Neural crest cell (in vitro differentiated cells): ENCODE results near the gene SERTAD4. TPM values are rescaled to one million over a fixed set of nuclear protein-coding genes. Genes with fewer than 3 reads are reported as not detected.
"Not testable (repeated sequence)": the region's sequence is repeated elsewhere in the genome, so short reads cannot be mapped to it uniquely, and the experiment has no call there.

ENCODE experiments used
- DNase-seq: peaks from one replicate; pipeline ENCODE4 v3.0.0; 2021; ENCODE audit warnings: low read depth, mixed read lengths, low spot score
- H3K27ac Mint-ChIP-seq: one replicate; pipeline ENCODE4 v1.8.0; 2021; ENCODE audit warnings: mild to moderate bottlenecking, mixed read lengths; ENCODE audit not compliant: unreplicated experiment
- H3K27me3 Mint-ChIP-seq: 2 replicates; pipeline ENCODE4 v1.8.0; 2021; ENCODE audit warnings: low read depth, mild to moderate bottlenecking, mixed read lengths
- H3K36me3 Mint-ChIP-seq: 2 replicates; pipeline ENCODE4 v1.8.0; 2021; ENCODE audit warnings: low read depth, mild to moderate bottlenecking, mixed read lengths
- H3K4me1 Mint-ChIP-seq: 2 replicates; pipeline ENCODE4 v1.8.0; 2021; ENCODE audit warnings: mixed read lengths
- H3K4me3 Mint-ChIP-seq: one replicate; pipeline ENCODE4 v1.8.0; 2021; ENCODE audit warnings: mild to moderate bottlenecking, mixed read lengths
- H3K9me3 Mint-ChIP-seq: 2 replicates; pipeline ENCODE4 v1.8.0; 2021; ENCODE audit warnings: mixed read lengths
- total RNA-seq: library from RNA; stranded (reverse); gene quantifications from 2 replicates; pipeline ENCODE4 v1.2.1, GENCODE V29; 2021
- TF ChIP-seq, protein P1 (sequence below): fragments of 200-600 bp; sonication (generic); conservative IDR thresholded peaks from 2 replicates; pipeline ENCODE4 v1.5.0; 2021; ENCODE audit warnings: antibody characterized with exemption, mild to moderate bottlenecking

The SERTAD4 gene
- total RNA-seq, 1 donor from 2014 or later = 1.5 TPM

DNA sequence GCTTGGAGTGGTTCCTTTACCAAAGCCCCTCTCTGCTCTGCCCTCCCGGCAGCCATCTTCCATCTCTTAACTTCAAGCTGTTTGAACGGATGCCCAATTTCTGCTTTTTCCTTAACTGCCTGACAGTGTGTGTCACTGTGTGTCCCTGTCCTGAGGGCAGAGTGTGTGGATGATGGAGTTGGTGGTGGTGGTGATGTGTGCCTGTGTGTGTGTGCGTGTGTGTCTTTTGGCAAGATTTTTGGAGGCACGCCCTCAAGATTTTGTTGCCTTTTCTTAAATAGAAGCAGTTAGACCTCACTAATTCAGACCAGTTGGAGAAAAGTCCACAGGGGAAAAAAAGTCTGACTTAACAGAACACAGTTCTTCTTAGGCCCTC, 30.3 kb downstream of the SERTAD4 start:
- no peak overlapping the region for H3K4me3 Mint-ChIP-seq
- no peaks in the 10 kb centered on the region for H3K4me1 Mint-ChIP-seq
- H3K9me3 Mint-ChIP-seq = peaks cover under 1% of the 10 kb centered on the region
- H3K27ac Mint-ChIP-seq = no peak overlapping the region
- TF ChIP-seq, protein P1, sequence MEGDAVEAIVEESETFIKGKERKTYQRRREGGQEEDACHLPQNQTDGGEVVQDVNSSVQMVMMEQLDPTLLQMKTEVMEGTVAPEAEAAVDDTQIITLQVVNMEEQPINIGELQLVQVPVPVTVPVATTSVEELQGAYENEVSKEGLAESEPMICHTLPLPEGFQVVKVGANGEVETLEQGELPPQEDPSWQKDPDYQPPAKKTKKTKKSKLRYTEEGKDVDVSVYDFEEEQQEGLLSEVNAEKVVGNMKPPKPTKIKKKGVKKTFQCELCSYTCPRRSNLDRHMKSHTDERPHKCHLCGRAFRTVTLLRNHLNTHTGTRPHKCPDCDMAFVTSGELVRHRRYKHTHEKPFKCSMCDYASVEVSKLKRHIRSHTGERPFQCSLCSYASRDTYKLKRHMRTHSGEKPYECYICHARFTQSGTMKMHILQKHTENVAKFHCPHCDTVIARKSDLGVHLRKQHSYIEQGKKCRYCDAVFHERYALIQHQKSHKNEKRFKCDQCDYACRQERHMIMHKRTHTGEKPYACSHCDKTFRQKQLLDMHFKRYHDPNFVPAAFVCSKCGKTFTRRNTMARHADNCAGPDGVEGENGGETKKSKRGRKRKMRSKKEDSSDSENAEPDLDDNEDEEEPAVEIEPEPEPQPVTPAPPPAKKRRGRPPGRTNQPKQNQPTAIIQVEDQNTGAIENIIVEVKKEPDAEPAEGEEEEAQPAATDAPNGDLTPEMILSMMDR = no peak
- H3K27me3 Mint-ChIP-seq = no peaks in the 10 kb centered on the region
- no peaks in the 10 kb centered on the region for H3K36me3 Mint-ChIP-seq
- no peak for DNase-seq

DNA sequence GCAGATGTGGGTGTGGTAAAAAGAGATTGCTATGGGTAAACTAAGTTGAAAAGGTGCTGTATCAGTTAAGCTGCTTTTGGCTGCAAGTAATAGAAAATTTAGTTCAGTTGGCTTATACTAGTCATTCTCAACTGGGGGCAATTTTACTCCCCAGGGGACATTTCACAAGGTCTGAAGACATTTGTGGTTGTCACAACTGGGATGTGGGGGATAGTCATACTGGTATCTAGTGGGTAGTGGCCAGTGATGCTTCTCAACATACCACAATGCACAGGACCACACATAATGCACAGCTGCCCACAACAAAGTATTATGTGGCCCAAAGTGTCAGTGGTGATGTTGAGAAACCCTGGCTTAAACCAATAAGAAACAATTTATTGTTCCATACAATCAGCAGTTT, 31.4 kb downstream of the SERTAD4 start:
- TF ChIP-seq, protein P1 = no peak
- no peaks in the 10 kb centered on the region for H3K27me3 Mint-ChIP-seq
- H3K4me3 Mint-ChIP-seq = no peak overlapping the region
- H3K4me1 Mint-ChIP-seq = no peaks in the 10 kb centered on the region
- peaks cover 4% of the 10 kb centered on the region for H3K9me3 Mint-ChIP-seq
- DNase-seq = no peak
- no peak overlapping the region for H3K27ac Mint-ChIP-seq
- no peaks in the 10 kb centered on the region for H3K36me3 Mint-ChIP-seq

DNA sequence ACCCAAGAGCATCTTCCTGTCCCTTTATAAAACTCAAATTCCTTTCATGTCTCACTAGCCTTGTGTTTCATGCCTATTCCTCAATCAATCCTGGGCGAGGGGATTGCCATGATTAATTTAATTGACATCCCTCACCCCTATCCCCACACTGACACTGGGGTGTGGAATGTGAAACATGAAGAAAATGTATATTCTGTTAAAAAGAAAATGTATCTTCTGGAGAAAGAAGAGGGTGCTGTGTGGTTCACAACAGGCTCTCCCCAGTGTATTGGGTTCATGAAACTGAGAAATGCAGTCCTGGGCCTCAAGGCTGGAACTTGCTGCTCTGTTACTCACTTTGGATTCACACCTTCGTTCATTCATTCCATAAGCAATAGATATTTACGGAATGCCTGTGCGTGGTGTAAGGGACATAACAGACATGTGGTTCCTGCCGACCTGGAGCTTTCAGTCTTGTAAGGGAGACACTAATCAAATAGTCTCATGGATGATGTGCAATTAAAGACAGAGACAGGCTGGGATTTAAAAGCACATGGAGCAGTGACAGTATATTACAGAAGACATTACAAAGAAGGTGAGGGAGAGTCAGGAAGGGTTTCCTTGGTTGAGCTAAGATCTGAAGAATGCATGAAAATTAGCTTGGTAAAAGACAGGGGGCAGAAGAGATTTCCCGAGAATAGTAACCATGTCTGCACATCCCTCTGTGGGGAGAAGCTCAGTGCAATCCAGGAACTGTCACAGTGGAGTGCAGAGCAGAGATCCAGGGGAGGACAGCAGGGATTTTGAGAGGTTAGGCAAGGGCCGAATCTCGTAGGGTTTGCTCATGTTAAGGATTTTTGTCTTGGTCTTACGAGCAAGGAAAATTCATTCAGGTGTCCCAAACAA, 32.1 kb downstream of the SERTAD4 start:
- H3K36me3 Mint-ChIP-seq = no peaks in the 10 kb centered on the region
- no peaks in the 10 kb centered on the region for H3K27me3 Mint-ChIP-seq
- TF ChIP-seq, protein P1 = peak; percentile 14
- H3K4me3 Mint-ChIP-seq = no peak overlapping the region
- H3K9me3 Mint-ChIP-seq = peaks cover 4% of the 10 kb centered on the region
- no peaks in the 10 kb centered on the region for H3K4me1 Mint-ChIP-seq
- H3K27ac Mint-ChIP-seq = no peak overlapping the region
- no peak for DNase-seq

DNA sequence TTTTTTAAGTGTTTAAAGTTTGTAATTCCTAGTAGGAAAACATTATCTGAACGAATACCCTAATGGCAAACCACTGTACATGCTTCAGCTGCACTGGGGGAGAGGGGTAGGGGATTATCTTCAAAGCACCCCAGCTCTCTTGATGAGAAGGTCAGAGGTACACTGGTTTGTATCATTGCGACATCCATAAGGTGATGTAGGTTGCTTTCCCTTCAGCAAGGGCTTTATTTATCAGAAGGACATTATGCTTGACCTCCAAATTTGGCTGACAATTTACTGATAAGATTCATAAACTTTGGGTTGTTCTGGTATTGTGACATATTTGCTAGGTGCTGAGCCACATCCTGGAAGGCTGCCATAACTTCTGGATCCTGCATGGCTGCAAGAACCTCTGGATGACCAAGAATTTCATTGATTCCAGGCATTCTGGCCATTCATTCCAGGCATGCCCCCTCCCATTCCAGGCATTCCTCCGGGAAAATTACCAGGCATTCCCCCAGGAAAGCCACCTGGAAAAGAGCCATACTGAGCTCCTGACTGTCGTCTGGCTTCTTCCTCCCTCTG, 32.9 kb downstream of the SERTAD4 start:
- H3K4me1 Mint-ChIP-seq, H3K9me3 Mint-ChIP-seq, H3K4me3 Mint-ChIP-seq, H3K27me3 Mint-ChIP-seq, DNase-seq, H3K36me3 Mint-ChIP-seq, H3K27ac Mint-ChIP-seq: not testable (repeated sequence)

DNA sequence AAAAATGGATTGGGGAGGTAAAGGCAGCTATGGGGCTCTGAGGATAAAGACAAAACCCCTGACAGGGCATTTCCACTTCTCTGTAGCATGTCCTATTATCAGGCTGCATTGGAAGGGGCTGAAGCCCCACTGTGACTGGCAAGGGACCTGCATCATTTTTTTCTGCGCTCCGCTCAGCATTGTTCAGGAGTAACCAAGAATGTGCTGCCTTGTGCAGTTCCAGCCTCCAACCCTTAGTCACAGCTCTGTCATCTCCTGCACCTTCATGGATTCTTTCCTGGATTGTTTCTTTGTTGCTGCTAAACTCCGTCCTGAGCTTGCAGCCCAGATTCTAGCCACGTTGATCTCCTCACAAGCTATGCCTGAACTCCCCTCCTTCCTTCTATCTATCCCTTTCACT, 37.4 kb downstream of the SERTAD4 start:
- no peak overlapping the region for H3K4me3 Mint-ChIP-seq

More for the DNA sequence above, 37.4 kb downstream of the SERTAD4 start:
- no peak overlapping the region for H3K27ac Mint-ChIP-seq
- peaks cover 6% of the 10 kb centered on the region for H3K27me3 Mint-ChIP-seq
- no peaks in the 10 kb centered on the region for H3K36me3 Mint-ChIP-seq
- peaks cover 4% of the 10 kb centered on the region for H3K9me3 Mint-ChIP-seq
- DNase-seq = no peak
- no peaks in the 10 kb centered on the region for H3K4me1 Mint-ChIP-seq
- TF ChIP-seq, protein P1 = no peak
